H1 (cell line): Measurements from ENCODE around the gene MSN. TPM values are rescaled to one million over a fixed set of nuclear protein-coding genes. Genes with fewer than 3 reads are reported as not detected.

Experiments
- EZH2 ChIP-seq: fragments of 200-600 bp; sonication (generic); IDR thresholded peaks from 2 replicates; pipeline ENCODE4 v1.7.1; 2012; ENCODE audit warnings: low read depth, mild to moderate bottlenecking, moderate library complexity, low read length, inconsistent platforms; ENCODE audit not compliant: severe bottlenecking
- SIN3A ChIP-seq, 2 experiments: IDR thresholded peaks in 1 of 2; conservative IDR thresholded peaks in 1 of 2; 2 replicates each; pipeline ENCODE4 v1.6.1; 2011 to 2012; ENCODE audit warnings: low read length in 2 of 2, improper control_type of control experiment in 1 of 2, low read depth in 1 of 2, mild to moderate bottlenecking in 1 of 2
- SP4 ChIP-seq: IDR thresholded peaks from 2 replicates; pipeline ENCODE4 v1.6.1; 2012; ENCODE audit warnings: low read length, inconsistent platforms
- TAF7 ChIP-seq: optimal IDR thresholded peaks from 2 replicates; pipeline ENCODE3; 2011; ENCODE audit warnings: low read depth, mild to moderate bottlenecking, inconsistent platforms, low read length, moderate library complexity, borderline replicate concordance
- TCF12 ChIP-seq: IDR thresholded peaks from 2 replicates; pipeline ENCODE4 v1.6.1; 2011; ENCODE audit warnings: low read depth, mild to moderate bottlenecking, low read length
- polyA plus RNA-seq, 7 experiments: library from polyadenylated mRNA; depleted of rRNA in 3 of 7; stranded (reverse) in 5 of 7; unstranded in 2 of 7; fragments of >200 nt in 5 of 7; fragments of 200-250 nt in 2 of 7; gene quantifications; 1 replicate in 5 of 7; 2 replicates in 1 of 7; 4 replicates in 1 of 7; pipeline versions ENCODE4 v1.2.1 to v1.2.3, GENCODE V29; 2011 to 2013; ENCODE audit warnings: missing spikeins in 2 of 7, mixed read lengths in 2 of 7
- total RNA-seq: library from RNA; stranded (reverse); fragmentation: NEBNext Ultra II Directional; extraction: Animal tissue kit (Norgen Biotek cat#: 25700); gene quantifications from 2 replicates; pipeline ENCODE4 v1.2.1, GENCODE V29; 2021

MSN gene
- total and polyA plus RNA-seq, 2 of the 8 experiments (the other 6 are each of a cell fraction or from before 2014, with no cell fraction given) = 112 to 133 TPM

GRCh38 chrX:65668377-65669310, 1.2 kb downstream of the MSN start (continued):
- no peak for TF ChIP-seq TCF12
- TF ChIP-seq EZH2 = no peak
- TF ChIP-seq SIN3A (conservative IDR thresholded peaks at IDR 0.05 in 1 of 2, IDR thresholded peaks at IDR 0.05 in 1 of 2; ENCODE audit: low read depth in 1 of 2, low read length in 2 of 2) = no peak
- TF ChIP-seq SP4 = no peak
- TF ChIP-seq TAF7 = no peak
- TF ChIP-seq, all 59 proteins: peak for 6
